HCT116 (cell line): ENCODE data around the gene MRFAP1. TPM values are rescaled to one million over a fixed set of nuclear protein-coding genes. Genes with fewer than 3 reads are reported as not detected.

Experiments used
- ATAC-seq: fragments of 200-7000 bp; cut with Tn5 transposase; 2 replicates; pipeline ENCODE4 v1.9.1; 2020; ENCODE audit warnings: mild to moderate bottlenecking, moderate library complexity
- BruUV-seq: library from RNA; stranded (reverse); fragments of 400-500 nt; replicated peaks from 2 replicates; lab custom pipeline; 2021; lab: Mats Ljungman, UMichigan
- CTCF ChIA-PET: fragments of 300-600 bp; sonication (Branson Sonifier 250); formaldehyde crosslinking; loops from one replicate; lab custom pipeline; 2021; ENCODE audit warnings: antibody characterized with exemption; lab: Charles Lee
- POLR2A ChIA-PET: fragments of 300-600, 350-600 bp; sonication (Branson Sonifier 250); formaldehyde crosslinking; loops from one replicate; lab custom pipeline; 2021; ENCODE audit warnings: antibody characterized with exemption; lab: Charles Lee
- RAD21 ChIA-PET, 2 experiments: fragments of 300-600 bp; sonication (Branson Sonifier 250); formaldehyde crosslinking; loops; one replicate each; lab custom pipeline; 2023; ENCODE audit warnings: low total read pairs in 2 of 2; ENCODE audit not compliant: uncharacterized antibody in 2 of 2, unreplicated experiment in 2 of 2, low non-redundant PET in 1 of 2; lab: Charles Lee
- DNase-seq: peaks from one replicate; pipeline ENCODE4 v3.0.0-alpha.2; 2010; ENCODE audit warnings: low read depth, low spot score
- H2AFZ ChIP-seq: fragments of 200-600 bp; shearing (Covaris generic), sonication (generic); 2 replicates; pipeline ENCODE4 v1.6.1; 2017; ENCODE audit warnings: low read depth, mixed run types, mixed read lengths, antibody characterized with exemption, low read length; ENCODE audit not compliant: poor library complexity, severe bottlenecking
- H3K27ac ChIP-seq: 2 replicates; pipeline ENCODE4 v1.5.1; 2012; ENCODE audit warnings: low read depth, low read length
- H3K27me3 ChIP-seq: fragments of 200-600 bp; sonication (generic); 2 replicates; pipeline ENCODE4 v1.6.1; 2016; ENCODE audit warnings: mixed run types, low read length, mixed read lengths; ENCODE audit not compliant: insufficient read depth
- H3K36me3 ChIP-seq, 2 experiments: fragments of 200-500 bp in 1 of 2; fragments of 200-600 bp in 1 of 2; sonication (Bioruptor generic) in 1 of 2; sonication (generic) in 1 of 2; 2 replicates each; pipeline versions ENCODE4 v1.5.1 to v1.6.1; 2014 to 2016; ENCODE audit warnings: low read length in 2 of 2, inconsistent platforms in 1 of 2, mixed read lengths in 1 of 2, mixed run types in 1 of 2; ENCODE audit not compliant: insufficient read depth in 2 of 2, control insufficient read depth in 1 of 2
- H3K4me1 ChIP-seq, 2 experiments: fragments of 200-600 bp in 1 of 2; sonication (generic) in 1 of 2; 2 replicates each; pipeline versions ENCODE4 v1.5.1 to v1.6.1; 2012 to 2017; ENCODE audit warnings: low read length in 2 of 2, inconsistent platforms in 1 of 2, mild to moderate bottlenecking in 1 of 2, mixed read lengths in 1 of 2, mixed run types in 1 of 2, moderate library complexity in 1 of 2; ENCODE audit not compliant: insufficient read depth in 2 of 2, control insufficient read depth in 1 of 2
- H3K4me2 ChIP-seq: fragments of 200-600 bp; sonication (generic); 2 replicates; pipeline ENCODE4 v1.6.1; 2017; ENCODE audit warnings: mixed run types, low read length, mixed read lengths
- H3K4me3 ChIP-seq, 2 experiments: fragments of 200-600 bp in 1 of 2; sonication (generic) in 1 of 2; replicated peaks in 1 of 2; 2 replicates each; pipeline ENCODE4 v1.5.1; 2011 to 2016; ENCODE audit warnings: low read length in 2 of 2, control low read depth in 1 of 2, low read depth in 1 of 2, mild to moderate bottlenecking in 1 of 2, mixed read lengths in 1 of 2, mixed run types in 1 of 2
- H3K79me2 ChIP-seq: fragments of 200-600 bp; sonication (generic); 2 replicates; pipeline ENCODE4 v1.6.1; 2017; ENCODE audit warnings: mild to moderate bottlenecking, mixed run types, low read length, moderate library complexity, mixed read lengths; ENCODE audit not compliant: insufficient read depth
- H3K9ac ChIP-seq: fragments of 200-600 bp; sonication (generic); 2 replicates; pipeline ENCODE4 v1.6.1; 2016; ENCODE audit warnings: low read length, mixed read lengths
- H3K9me2 ChIP-seq: fragments of 200-600 bp; sonication (generic), shearing (Covaris generic); 2 replicates; pipeline ENCODE4 v1.6.1; 2017; ENCODE audit warnings: mixed run types, mild to moderate bottlenecking, moderate library complexity; ENCODE audit not compliant: insufficient read depth
- H3K9me3 ChIP-seq, 2 experiments: fragments of 200-500 bp in 1 of 2; fragments of 200-600 bp in 1 of 2; sonication (Bioruptor generic) in 1 of 2; sonication (generic) in 1 of 2; 2 replicates each; pipeline ENCODE4 v1.6.1; 2014 to 2017; ENCODE audit warnings: low read length in 2 of 2, mixed read lengths in 2 of 2, inconsistent platforms in 1 of 2, low read depth in 1 of 2, mild to moderate bottlenecking in 1 of 2, mixed run types in 1 of 2, moderate library complexity in 1 of 2; ENCODE audit not compliant: control insufficient read depth in 1 of 2, insufficient read depth in 1 of 2
- H4K20me1 ChIP-seq: fragments of 200-600 bp; sonication (generic), shearing (Covaris generic); 2 replicates; pipeline ENCODE4 v1.6.1; 2017; ENCODE audit warnings: mixed run types, mild to moderate bottlenecking, moderate library complexity; ENCODE audit not compliant: insufficient read depth
- CTCF ChIP-seq, 3 experiments: fragments of 200-600 bp in 1 of 3; sonication (generic) in 1 of 3; IDR thresholded peaks in 2 of 3; conservative IDR thresholded peaks in 1 of 3; 2 replicates each; pipeline ENCODE4 v1.5.1; 2012 to 2017; ENCODE audit warnings: low read depth in 2 of 3, low read length in 2 of 3, antibody characterized with exemption in 1 of 3, borderline replicate concordance in 1 of 3, control low read depth in 1 of 3, mild to moderate bottlenecking in 1 of 3, mixed read lengths in 1 of 3, mixed run types in 1 of 3, moderate library complexity in 1 of 3; ENCODE audit not compliant: insufficient read depth in 1 of 3
- POLR2A ChIP-seq: IDR thresholded peaks from 2 replicates; pipeline ENCODE4 v1.7.0; 2011; ENCODE audit warnings: borderline replicate concordance; ENCODE audit not compliant: insufficient read depth, insufficient read length; ENCODE audit errors: extremely low read depth
- RAD21 ChIP-seq: IDR thresholded peaks from 2 replicates; pipeline ENCODE4 v1.6.1; 2012; ENCODE audit warnings: low read depth, mild to moderate bottlenecking
- SIN3A ChIP-seq: IDR thresholded peaks from 2 replicates; pipeline ENCODE4 v1.6.1; 2012; ENCODE audit warnings: low read depth
- YY1 ChIP-seq: IDR thresholded peaks from 2 replicates; pipeline ENCODE4 v1.6.1; 2011; ENCODE audit warnings: low read length, low read depth, moderate library complexity, mild to moderate bottlenecking; ENCODE audit not compliant: insufficient replicate concordance; ENCODE audit errors: extremely low read depth
- intact Hi-C: fragments of 100-400 bp; cut with micrococcal nuclease; formaldehyde crosslinking; loops from 2 replicates; pipeline ENCODE4 v1.10.0; 2022
- total RNA-seq: library from RNA; stranded (reverse); gene quantifications from one replicate; pipeline ENCODE4 v1.2.1, GENCODE V29; 2021; ENCODE audit not compliant: unreplicated experiment

MRFAP1 gene
- total RNA-seq, 1 experiment from 2014 or later = 313 TPM

- no TSS peak for BruUV-seq
- H3K4me1 ChIP-seq = peaks cover 34 to 41% of the 10 kb centered on the region in 2 experiments
- no peak overlapping the region for H2AFZ ChIP-seq
- ATAC-seq (no peak), DNase-seq (no peak)
- no peaks in the 10 kb centered on the region for H3K27me3 ChIP-seq
- H3K79me2 ChIP-seq = no peaks in the 10 kb centered on the region
- no peaks in the 10 kb centered on the region for H3K9me3 ChIP-seq
- no peak overlapping the region for H3K4me3 ChIP-seq
- ChIA-PET CTCF (interaction anchor here (1.9 kb wide), 1 partner anchor 11 kb away, joined by 5 read pairs; no protein-coding TSS in a partner anchor), POLR2A (interaction anchor here (1.7 kb wide), 1 partner anchor 13 kb away, joined by 16 read pairs; a partner anchor contains a TSS), RAD21 (no interaction called here)
- H4K20me1 ChIP-seq = no peaks in the 10 kb centered on the region
- TF ChIP-seq CTCF (IDR thresholded peaks at IDR 0.05 in 2 of 3, conservative IDR thresholded peaks at IDR 0.05 in 1 of 3; ENCODE audit: borderline replicate concordance in 1 of 3, insufficient read depth in 1 of 3, low read depth in 2 of 3, low read length in 2 of 3) (peak in 2 of 3 experiments; percentile 20; a peak in 3 of 6 replicates), YY1 (no peak), POLR2A (no peak), SIN3A (no peak), RAD21 (no peak)
- no peaks in the 10 kb centered on the region for H3K36me3 ChIP-seq
- H3K27ac ChIP-seq = no peak overlapping the region
- intact Hi-C loops = loop anchor here (10.0 kb wide), 1 partner anchor 351 kb away; no protein-coding TSS in a partner anchor
- no peak overlapping the region for H3K9ac ChIP-seq
- no peaks in the 10 kb centered on the region for H3K9me2 ChIP-seq
- H3K4me2 ChIP-seq = no peak overlapping the region
Measured at GRCh38 chr4:6686104-6686787, 45.8 kb downstream of the MRFAP1 start.
